ENCODE measurements around the gene RASSF7.

The RASSF7 gene

DNA sequence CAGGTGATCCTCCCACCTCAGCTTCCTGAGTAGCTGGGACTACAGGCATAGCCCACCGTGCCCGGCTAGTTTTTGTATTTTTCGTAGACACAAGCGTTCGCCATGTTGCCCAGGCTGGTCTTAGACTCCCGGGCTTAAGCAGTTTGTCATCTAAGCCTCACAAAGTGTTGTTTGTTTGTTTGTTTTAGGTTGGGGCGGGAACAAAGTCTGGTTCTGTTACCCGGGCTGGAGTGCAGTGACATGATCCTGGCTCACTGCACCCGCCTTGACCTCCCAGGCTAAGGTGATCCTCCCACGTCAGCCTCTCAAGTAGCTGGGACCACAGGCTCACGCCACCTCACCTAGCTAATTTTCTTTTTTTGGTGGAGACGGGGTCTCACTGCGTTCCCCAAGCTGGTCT, 42.4 kb downstream of the RASSF7 start:
- H3F3A ChIP-seq (ENCODE audit: insufficient read depth), result no peaks in the 10 kb centered on the region
- no peaks in the 10 kb centered on the region; the same call in 1 of the 2 replicates for H4K20me1 ChIP-seq (ENCODE audit: low read depth, low read length)
- no peak overlapping the region for H3K9ac ChIP-seq (ENCODE audit: low read length)
- no peak overlapping the region for H2AFZ ChIP-seq (ENCODE audit: low read depth, low read length, severe bottlenecking)
- no peak overlapping the region for H3K27ac ChIP-seq (ENCODE audit: low read depth, low read length)
- TF ChIP-seq, protein P1, sequence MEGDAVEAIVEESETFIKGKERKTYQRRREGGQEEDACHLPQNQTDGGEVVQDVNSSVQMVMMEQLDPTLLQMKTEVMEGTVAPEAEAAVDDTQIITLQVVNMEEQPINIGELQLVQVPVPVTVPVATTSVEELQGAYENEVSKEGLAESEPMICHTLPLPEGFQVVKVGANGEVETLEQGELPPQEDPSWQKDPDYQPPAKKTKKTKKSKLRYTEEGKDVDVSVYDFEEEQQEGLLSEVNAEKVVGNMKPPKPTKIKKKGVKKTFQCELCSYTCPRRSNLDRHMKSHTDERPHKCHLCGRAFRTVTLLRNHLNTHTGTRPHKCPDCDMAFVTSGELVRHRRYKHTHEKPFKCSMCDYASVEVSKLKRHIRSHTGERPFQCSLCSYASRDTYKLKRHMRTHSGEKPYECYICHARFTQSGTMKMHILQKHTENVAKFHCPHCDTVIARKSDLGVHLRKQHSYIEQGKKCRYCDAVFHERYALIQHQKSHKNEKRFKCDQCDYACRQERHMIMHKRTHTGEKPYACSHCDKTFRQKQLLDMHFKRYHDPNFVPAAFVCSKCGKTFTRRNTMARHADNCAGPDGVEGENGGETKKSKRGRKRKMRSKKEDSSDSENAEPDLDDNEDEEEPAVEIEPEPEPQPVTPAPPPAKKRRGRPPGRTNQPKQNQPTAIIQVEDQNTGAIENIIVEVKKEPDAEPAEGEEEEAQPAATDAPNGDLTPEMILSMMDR (IDR thresholded peaks at IDR 0.05; ENCODE audit: insufficient read depth, low read length, poor library complexity, severe bottlenecking), result no peak
- peaks cover 4% of the 10 kb centered on the region; the same call in 1 of the 2 replicates for H3K36me3 ChIP-seq (ENCODE audit: low read length)
- no peaks in the 10 kb centered on the region for H3K9me2 ChIP-seq (replicated peaks; ENCODE audit: insufficient read depth, low read length)
- H3K9me3 ChIP-seq (ENCODE audit: insufficient read depth, low read length), result no peaks in the 10 kb centered on the region
- H3K4me3 ChIP-seq (ENCODE audit: insufficient read depth, low read length, poor library complexity, severe bottlenecking), result no peak overlapping the region
- H3K79me2 ChIP-seq (ENCODE audit: insufficient read depth, low read length), result no peaks in the 10 kb centered on the region
- H3K4me2 ChIP-seq (ENCODE audit: low read depth, low read length, poor library complexity, severe bottlenecking), result no peak overlapping the region
- no peaks in the 10 kb centered on the region for H3K27me3 ChIP-seq (ENCODE audit: low read length)

DNA sequence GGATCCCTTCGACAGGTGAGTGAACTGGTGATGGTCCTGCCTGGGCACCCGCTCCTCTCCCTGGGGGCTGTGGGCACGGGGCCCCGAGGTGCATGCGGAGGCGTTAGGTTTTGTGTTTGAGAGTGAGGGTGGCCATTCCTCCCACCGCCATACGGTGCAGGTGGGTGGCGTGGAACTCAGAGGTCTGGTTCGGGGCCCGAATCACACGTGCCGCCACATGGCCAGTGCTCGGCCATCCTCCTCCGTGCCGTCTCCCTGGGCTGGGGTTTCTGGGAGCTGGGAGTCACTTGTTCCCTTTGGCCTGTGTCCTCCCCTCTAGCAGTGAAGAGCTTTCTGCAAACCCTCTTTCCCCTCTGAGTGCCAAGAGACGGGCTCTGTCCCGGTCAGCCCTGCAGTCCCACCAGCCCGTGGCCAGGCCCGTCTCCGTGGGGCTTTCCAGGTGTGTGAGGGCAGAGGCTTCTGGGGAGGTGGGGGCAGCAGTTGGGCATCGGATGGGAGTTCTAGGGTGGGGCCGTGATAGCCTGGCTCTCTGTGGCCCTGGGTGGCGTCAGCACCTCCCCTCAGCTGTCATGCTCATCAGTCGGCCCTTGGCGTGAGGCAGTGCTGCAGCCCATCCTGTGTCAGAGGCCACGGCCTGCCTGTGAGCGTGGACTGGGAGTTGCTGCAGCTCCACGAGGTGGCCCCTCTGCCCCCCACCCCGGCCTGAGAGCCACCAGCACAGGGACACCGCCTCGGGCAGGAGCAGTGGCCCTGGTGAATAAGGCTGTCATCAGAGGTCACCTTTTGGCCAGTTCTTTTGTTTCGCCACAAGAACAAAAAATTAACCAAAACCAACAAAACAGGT, 44.7 kb downstream of the RASSF7 start:
- H3K9me3 ChIP-seq (ENCODE audit: insufficient read depth, low read length), result no peaks in the 10 kb centered on the region
- H3K27ac ChIP-seq (ENCODE audit: low read depth, low read length), result no peak overlapping the region
- no peaks in the 10 kb centered on the region; the same call in 1 of the 2 replicates for H4K20me1 ChIP-seq (ENCODE audit: low read depth, low read length)
- no peak overlapping the region for H3K4me2 ChIP-seq (ENCODE audit: low read depth, low read length, poor library complexity, severe bottlenecking)
- no peaks in the 10 kb centered on the region for H3K79me2 ChIP-seq (ENCODE audit: insufficient read depth, low read length)
- no peaks in the 10 kb centered on the region for H3K9me2 ChIP-seq (replicated peaks; ENCODE audit: insufficient read depth, low read length)
- no peak for TF ChIP-seq EZH2phosphoT487 (conservative IDR thresholded peaks at IDR 0.05; ENCODE audit: low read length)
- TF ChIP-seq, protein P1 (IDR thresholded peaks at IDR 0.05; ENCODE audit: insufficient read depth, low read length, poor library complexity, severe bottlenecking), result no peak
- H3K27me3 ChIP-seq (ENCODE audit: low read length), result no peaks in the 10 kb centered on the region
- H3F3A ChIP-seq (ENCODE audit: insufficient read depth), result no peaks in the 10 kb centered on the region
- peaks cover 4% of the 10 kb centered on the region; the same call in 1 of the 2 replicates for H3K36me3 ChIP-seq (ENCODE audit: low read length)
- H3K4me3 ChIP-seq (ENCODE audit: insufficient read depth, low read length, poor library complexity, severe bottlenecking), result no peak overlapping the region
- no peak overlapping the region for H3K9ac ChIP-seq (ENCODE audit: low read length)
- no peak overlapping the region for H2AFZ ChIP-seq (ENCODE audit: low read depth, low read length, severe bottlenecking)

DNA sequence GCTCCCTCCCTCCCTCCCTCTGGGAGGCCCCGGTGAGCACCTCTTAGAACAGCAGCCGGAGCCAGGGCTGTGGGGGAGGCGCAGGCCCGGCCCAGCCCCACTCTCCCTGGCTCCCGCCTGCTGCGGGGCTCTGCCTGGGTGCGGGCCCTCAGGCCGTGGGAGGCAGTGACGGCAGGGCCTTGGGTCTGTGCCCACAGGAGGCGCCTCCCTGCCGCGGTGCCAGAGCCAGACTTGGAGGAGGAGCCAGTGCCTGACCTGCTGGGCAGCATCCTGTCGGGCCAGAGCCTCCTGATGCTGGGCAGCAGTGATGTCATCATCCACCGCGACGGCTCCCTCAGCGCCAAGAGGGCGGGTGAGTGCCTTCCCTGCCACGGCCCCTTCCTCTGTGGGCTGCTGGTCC, 45.5 kb downstream of the RASSF7 start:
- Histone ChIP-seq H3K79me2 (ENCODE audit: insufficient read depth, low read length) (no peaks in the 10 kb centered on the region), H3K4me3 (ENCODE audit: insufficient read depth, low read length, poor library complexity, severe bottlenecking) (no peak overlapping the region), H3K27ac (ENCODE audit: low read depth, low read length) (no peak overlapping the region), H3K9ac (ENCODE audit: low read length) (no peak overlapping the region), H3K9me3 (ENCODE audit: insufficient read depth, low read length) (no peaks in the 10 kb centered on the region), H3K9me2 (replicated peaks; ENCODE audit: insufficient read depth, low read length) (no peaks in the 10 kb centered on the region), H3K27me3 (ENCODE audit: low read length) (no peaks in the 10 kb centered on the region), H2AFZ (ENCODE audit: low read depth, low read length, severe bottlenecking) (no peak overlapping the region), H3K36me3 (ENCODE audit: low read length) (peaks cover 4% of the 10 kb centered on the region; the same call in 1 of the 2 replicates), H3F3A (ENCODE audit: insufficient read depth) (no peaks in the 10 kb centered on the region), H3K4me2 (ENCODE audit: low read depth, low read length, poor library complexity, severe bottlenecking) (no peak overlapping the region), H4K20me1 (ENCODE audit: low read depth, low read length) (no peaks in the 10 kb centered on the region; the same call in 1 of the 2 replicates)
- TF ChIP-seq, protein P1 (IDR thresholded peaks at IDR 0.05; ENCODE audit: insufficient read depth, low read length, poor library complexity, severe bottlenecking), result no peak
